GM23338 (cell line): ENCODE measurements around the gene NPAS3. TPM values are rescaled to one million over a fixed set of nuclear protein-coding genes. Genes with fewer than 3 reads are reported as not detected.

Source experiments
- ATAC-seq: fragments of 200-7000 bp; cut with Tn5 transposase; 3 replicates; pipeline ENCODE4 v1.9.1; 2020
- DNase-seq: peaks from one replicate; pipeline ENCODE4 v3.0.0-alpha.2; 2015; ENCODE audit warnings: low spot score
- H2AFZ ChIP-seq: fragments of 200-600 bp; sonication (generic); 2 replicates; pipeline ENCODE4 v1.8.0; 2016; ENCODE audit warnings: antibody characterized with exemption, mild to moderate bottlenecking, moderate library complexity
- H3F3A ChIP-seq: fragments of 200-600 bp; sonication (generic); replicated peaks from 2 replicates; pipeline ENCODE4 v1.8.0; 2017; ENCODE audit warnings: antibody characterized with exemption, mixed run types, low read depth
- H3K27ac ChIP-seq: fragments of 200-600 bp; sonication (generic); 2 replicates; pipeline ENCODE4 v1.6.1; 2016; ENCODE audit warnings: low read depth
- H3K27me3 ChIP-seq: fragments of 200-600 bp; sonication (generic); 2 replicates; pipeline ENCODE4 v1.8.0; 2016; ENCODE audit warnings: mild to moderate bottlenecking, mixed run types, moderate library complexity; ENCODE audit not compliant: insufficient read depth
- H3K36me3 ChIP-seq: fragments of 200-600 bp; sonication (generic); 2 replicates; pipeline ENCODE4 v1.8.0; 2016; ENCODE audit warnings: mild to moderate bottlenecking; ENCODE audit not compliant: insufficient read depth
- H3K4me1 ChIP-seq: fragments of 200-600 bp; sonication (generic); 2 replicates; pipeline ENCODE4 v1.8.0; 2016; ENCODE audit warnings: mild to moderate bottlenecking, moderate library complexity; ENCODE audit not compliant: insufficient read depth
- H3K4me2 ChIP-seq: fragments of 200-600 bp; sonication (generic); 2 replicates; pipeline ENCODE4 v1.7.1; 2017; ENCODE audit warnings: mixed run types
- H3K4me3 ChIP-seq: fragments of 200-600 bp; sonication (generic); 2 replicates; pipeline ENCODE4 v1.6.1; 2016; ENCODE audit warnings: mixed run types
- H3K79me2 ChIP-seq: fragments of 200-600 bp; sonication (generic); replicated peaks from 2 replicates; pipeline ENCODE4 v1.8.0; 2017; ENCODE audit warnings: mild to moderate bottlenecking; ENCODE audit not compliant: insufficient read depth
- H3K9me2 ChIP-seq: fragments of 200-600 bp; sonication (generic); 2 replicates; pipeline ENCODE4 v1.8.0; 2017; ENCODE audit not compliant: insufficient read depth
- H4K20me1 ChIP-seq: fragments of 200-600 bp; sonication (generic); replicated peaks from 2 replicates; pipeline ENCODE4 v1.8.0; 2017; ENCODE audit warnings: mild to moderate bottlenecking; ENCODE audit not compliant: insufficient read depth
- H3K27ac Mint-ChIP-seq: 2 replicates; pipeline ENCODE4 v1.8.0; 2020; ENCODE audit warnings: inconsistent platforms, mild to moderate bottlenecking, moderate library complexity, mixed read lengths
- H3K27me3 Mint-ChIP-seq: 3 replicates; pipeline ENCODE4 v1.8.0; 2022; ENCODE audit warnings: low read depth, mild to moderate bottlenecking, moderate library complexity, mixed read lengths, inconsistent platforms; ENCODE audit not compliant: insufficient read depth, poor library complexity
- H3K36me3 Mint-ChIP-seq: 3 replicates; pipeline ENCODE4 v1.8.0; 2021; ENCODE audit warnings: low read depth, mild to moderate bottlenecking, inconsistent platforms, moderate library complexity, mixed read lengths
- H3K4me1 Mint-ChIP-seq: 3 replicates; pipeline ENCODE4 v1.8.0; 2020; ENCODE audit warnings: mild to moderate bottlenecking, inconsistent platforms, mixed read lengths
- H3K4me3 Mint-ChIP-seq: 3 replicates; pipeline ENCODE4 v1.8.0; 2021; ENCODE audit warnings: moderate library complexity, mild to moderate bottlenecking, inconsistent platforms, mixed read lengths
- H3K9me3 Mint-ChIP-seq: 3 replicates; pipeline ENCODE4 v1.8.0; 2020; ENCODE audit warnings: moderate library complexity, mild to moderate bottlenecking, inconsistent platforms, mixed read lengths
- CREB1 ChIP-seq: fragments of 250-450 bp; sonication (Bioruptor Pico); IDR thresholded peaks from 2 replicates; pipeline ENCODE4 v1.5.0; 2020; ENCODE audit warnings: low read depth, mild to moderate bottlenecking, moderate library complexity
- ETS1 ChIP-seq: IDR thresholded peaks from 2 replicates; pipeline ENCODE4 v1.6.1; 2016; ENCODE audit warnings: antibody characterized with exemption
- EZH2 ChIP-seq: fragments of 200-600 bp; sonication (generic); IDR thresholded peaks from one replicate; pipeline ENCODE4 v1.8.0; 2017; ENCODE audit warnings: antibody characterized with exemption, mild to moderate bottlenecking, low read depth; ENCODE audit not compliant: unreplicated experiment
- JUNB ChIP-seq: IDR thresholded peaks from one replicate; pipeline ENCODE4 v1.6.1; 2016; ENCODE audit warnings: antibody characterized with exemption; ENCODE audit not compliant: unreplicated experiment
- NANOG ChIP-seq: IDR thresholded peaks from 2 replicates; pipeline ENCODE4 v1.6.1; 2016; ENCODE audit warnings: antibody characterized with exemption, borderline replicate concordance
- POLR2AphosphoS5 ChIP-seq: IDR thresholded peaks from 2 replicates; pipeline ENCODE4 v1.6.1; 2016; ENCODE audit warnings: antibody characterized with exemption, low read depth
- ZNF114 ChIP-seq: fragments of 250-450 bp; sonication (Bioruptor Pico); IDR thresholded peaks from 2 replicates; pipeline ENCODE4 v1.5.0; 2020; ENCODE audit warnings: mild to moderate bottlenecking, moderate library complexity
- ZNF331 ChIP-seq: fragments of 250-450 bp; sonication (Bioruptor Pico); IDR thresholded peaks from 2 replicates; pipeline ENCODE4 v1.5.0; 2020; ENCODE audit warnings: low read depth, mild to moderate bottlenecking, moderate library complexity
- ZNF462 ChIP-seq: fragments of 250-450 bp; sonication (Bioruptor Pico); IDR thresholded peaks from 2 replicates; pipeline ENCODE4 v1.5.0; 2020; ENCODE audit warnings: mild to moderate bottlenecking, moderate library complexity
- polyA plus RNA-seq: library from polyadenylated mRNA; unstranded; fragments of >200 nt; fragmentation: Nextera tagmentation; extraction: Ambion mirVana; gene quantifications from 2 replicates; pipeline ENCODE4 v1.2.1, GENCODE V29; 2016
- total RNA-seq: library from RNA; depleted of rRNA; stranded (reverse); fragments of >200 nt; shearing (Covaris generic); gene quantifications from 2 replicates; pipeline ENCODE4 v1.2.3, GENCODE V29; 2014

The NPAS3 gene
- total and polyA plus RNA-seq, 2 experiments from 2014 or later, result 0.17 to 0.19 TPM

- no peaks in the 10 kb centered on the region for H3F3A ChIP-seq
- H3K36me3 ChIP-seq, result no peaks in the 10 kb centered on the region
- ATAC-seq (no peak), DNase-seq (no peak)
- H3K36me3 Mint-ChIP-seq, result peaks cover 21% of the 10 kb centered on the region
- H3K27ac ChIP-seq, result no peak overlapping the region
- no peak overlapping the region for H3K4me3 Mint-ChIP-seq
- no peak overlapping the region for H3K4me2 ChIP-seq
- H3K27ac Mint-ChIP-seq, result no peak overlapping the region
- H3K9me3 Mint-ChIP-seq, result peaks cover 28% of the 10 kb centered on the region
- no peaks in the 10 kb centered on the region for H4K20me1 ChIP-seq
- no peaks in the 10 kb centered on the region for H3K27me3 ChIP-seq
- H2AFZ ChIP-seq, result no peak overlapping the region
- peaks cover 5% of the 10 kb centered on the region for H3K4me1 Mint-ChIP-seq
- H3K9me2 ChIP-seq, result no peaks in the 10 kb centered on the region
- TF ChIP-seq NANOG (no peak), ETS1 (no peak), ZNF114 (CRISPR knock-in tag) (no peak), ZNF331 (CRISPR knock-in tag) (no peak), EZH2 (no peak), JUNB (no peak), CREB1 (CRISPR knock-in tag) (no peak), POLR2AphosphoS5 (no peak), ZNF462 (CRISPR knock-in tag) (no peak)
- H3K4me1 ChIP-seq, result no peaks in the 10 kb centered on the region
- no peak overlapping the region for H3K4me3 ChIP-seq
- H3K27me3 Mint-ChIP-seq, result peaks cover 3% of the 10 kb centered on the region
- H3K79me2 ChIP-seq, result no peaks in the 10 kb centered on the region
Measured at GRCh38 chr14:32996343-32996742, 57.7 kb downstream of the NPAS3 start.
